ENCODE measurements around the gene RP2.
A peak's percentile ranks its signal among the peaks of the same experiment; 100 is the strongest.

The RP2 gene

DNA sequence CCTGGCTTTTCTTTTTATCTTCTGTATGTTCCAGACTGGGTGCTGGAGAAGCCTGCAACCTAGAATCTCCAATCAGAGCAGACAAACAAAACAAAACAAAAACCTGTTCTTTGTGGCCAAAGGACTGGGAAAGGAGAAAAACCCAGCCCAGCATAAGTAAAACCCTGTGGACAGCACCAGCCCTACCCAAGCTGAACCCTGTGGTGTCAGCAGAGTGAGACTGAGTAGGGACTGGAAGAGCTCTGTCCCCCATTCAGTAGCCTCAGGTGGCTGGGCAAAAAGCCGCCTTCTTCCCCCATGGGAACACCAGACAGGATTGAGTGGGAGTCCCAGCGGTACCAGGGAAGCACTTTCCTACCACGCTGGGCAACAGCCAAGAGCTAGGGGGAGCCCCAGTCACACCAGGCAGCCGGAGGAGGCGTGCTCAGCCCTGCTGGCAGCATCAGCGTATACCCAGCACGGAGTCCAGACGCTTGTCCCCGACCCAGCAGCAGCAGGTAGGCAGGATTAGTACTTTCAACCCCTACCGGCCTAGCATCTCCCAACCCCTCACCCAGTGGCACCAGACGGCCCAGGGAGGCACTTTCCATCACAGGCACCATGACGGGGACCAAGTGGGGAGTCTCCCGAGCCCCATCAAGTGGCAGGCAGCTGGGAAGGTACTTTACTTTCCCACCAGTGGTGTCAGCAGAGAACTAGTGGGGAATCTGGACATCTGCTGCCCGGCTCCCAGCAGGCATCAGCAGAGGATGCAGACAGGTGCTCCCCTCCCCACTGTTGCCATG is 66.8 kb downstream of the RP2 start:
- FAIRE-seq (peak; percentile 88), DNase-seq (ENCODE audit: insufficient read length) (peak; percentile 31)
- TF ChIP-seq POLR2AphosphoS5 (IDR thresholded peaks at IDR 0.05; ENCODE audit: low read depth, low read length) (no peak), TAF1 (IDR thresholded peaks at IDR 0.05; ENCODE audit: borderline replicate concordance, low read depth, low read length) (no peak)

GRCh38 chrX:46904626-46905025 is 67.8 kb downstream of the RP2 start:
- DNase-seq (ENCODE audit: insufficient read length), result no peak
- TF ChIP-seq POLR2AphosphoS5 (IDR thresholded peaks at IDR 0.05; ENCODE audit: low read depth, low read length), result no peak
- no peak for TF ChIP-seq POLR2A (IDR thresholded peaks at IDR 0.05; ENCODE audit: low read depth, low read length)
- no peak for TF ChIP-seq TAF1 (IDR thresholded peaks at IDR 0.05; ENCODE audit: borderline replicate concordance, low read depth, low read length)
- no peak for FAIRE-seq

- no peak for TF ChIP-seq TAF1 (IDR thresholded peaks at IDR 0.05; ENCODE audit: borderline replicate concordance, low read depth, low read length)
- TF ChIP-seq POLR2A (IDR thresholded peaks at IDR 0.05; ENCODE audit: low read depth, low read length), result no peak
- TF ChIP-seq POLR2AphosphoS5 (IDR thresholded peaks at IDR 0.05; ENCODE audit: low read depth, low read length), result no peak
- no peak for DNase-seq (ENCODE audit: insufficient read length)
- no peak for FAIRE-seq
Observed at GRCh38 chrX:46910415-46910814, 73.6 kb downstream of the RP2 start.

DNA sequence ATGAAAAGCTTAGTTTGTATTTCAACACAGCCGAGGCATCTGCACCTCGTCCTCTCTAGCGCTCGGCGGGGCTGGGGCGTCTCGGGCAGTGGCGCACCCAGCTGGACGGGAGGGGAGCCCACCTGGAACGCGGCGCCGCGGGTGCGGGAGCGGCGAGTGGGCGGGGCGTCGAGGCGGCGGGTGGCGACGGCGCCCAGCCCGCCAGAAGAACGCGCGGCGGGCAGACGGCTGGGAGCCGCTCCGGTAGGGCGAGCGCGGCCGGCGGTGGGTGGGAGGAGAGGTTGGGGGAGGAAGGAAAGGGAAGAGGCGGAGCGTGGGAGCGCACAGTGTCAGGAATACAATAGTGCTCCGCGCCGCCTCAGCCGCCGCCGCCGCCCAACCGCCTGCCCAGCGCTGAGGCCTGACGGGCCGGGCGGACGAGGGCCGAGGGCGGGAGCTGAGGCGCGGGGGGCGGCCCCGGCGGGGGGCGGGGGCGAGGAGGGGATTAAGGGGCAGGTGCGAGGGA is 75.3 kb downstream of the RP2 start, which contains the start of gene JADE3:
JADE3 (plus strand) TSS at position 324 of the 505 bp plus-strand sequence. CDS start 72,474 bp downstream, outside the sequence.
- DNase-seq (ENCODE audit: insufficient read length) (peak; percentile 31), FAIRE-seq (no peak)
- TF ChIP-seq TAF1 (IDR thresholded peaks at IDR 0.05; ENCODE audit: borderline replicate concordance, low read depth, low read length) (no peak), POLR2A (IDR thresholded peaks at IDR 0.05; ENCODE audit: low read depth, low read length) (no peak), POLR2AphosphoS5 (IDR thresholded peaks at IDR 0.05; ENCODE audit: low read depth, low read length) (no peak)

DNA sequence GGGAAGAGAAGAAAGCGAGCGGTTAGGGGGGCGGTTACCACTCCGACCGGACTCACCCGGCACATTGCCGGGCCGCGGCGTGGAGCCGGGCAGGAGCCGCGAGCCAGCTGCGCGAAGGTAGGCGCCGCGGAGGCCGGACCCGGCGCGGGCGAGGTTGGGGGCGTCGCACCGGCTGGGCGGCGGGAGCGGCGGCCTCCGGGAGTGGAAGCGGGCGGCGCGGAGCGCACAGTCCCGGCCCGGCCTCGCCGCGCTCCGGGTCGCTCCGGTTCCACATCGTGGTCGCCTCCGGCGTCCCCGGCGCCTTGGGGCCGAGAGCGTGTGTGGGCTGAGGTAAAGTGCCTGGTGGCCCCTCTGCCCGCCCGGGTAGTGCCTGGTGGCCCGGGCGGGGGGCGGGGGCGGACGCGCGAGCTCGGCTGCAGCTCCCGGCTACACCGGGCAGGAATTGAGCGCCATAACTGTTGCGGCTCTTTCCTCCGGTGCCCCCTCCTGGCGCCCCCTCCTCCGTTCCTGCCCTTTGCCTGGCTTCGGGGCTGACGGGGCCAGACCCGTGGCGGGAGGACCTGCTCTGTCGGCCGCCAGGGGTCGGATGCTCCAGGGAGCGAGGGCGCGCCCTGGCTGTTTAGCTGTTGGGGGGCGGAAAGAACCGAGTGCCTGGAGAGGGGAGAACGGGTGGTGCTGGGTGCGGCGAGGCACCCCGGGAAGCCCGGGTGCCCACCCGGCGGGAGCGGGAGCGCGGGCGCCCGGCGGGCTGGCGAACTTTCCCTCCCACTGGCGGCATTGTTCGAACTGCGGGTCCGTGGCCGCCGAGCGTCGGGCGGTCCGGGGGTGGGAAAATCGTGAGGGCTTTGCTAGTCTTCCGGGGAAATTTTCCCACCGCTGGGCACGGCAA is 76.0 kb downstream of the RP2 start:
- FAIRE-seq (no peak), DNase-seq (ENCODE audit: insufficient read length) (peak; percentile 43)

GRCh38 chrX:46913667-46914066 is 76.8 kb downstream of the RP2 start:
- DNase-seq (ENCODE audit: insufficient read length) (no peak), FAIRE-seq (no peak)
- TF ChIP-seq TAF1 (IDR thresholded peaks at IDR 0.05; ENCODE audit: borderline replicate concordance, low read depth, low read length), result no peak
- no peak for TF ChIP-seq POLR2AphosphoS5 (IDR thresholded peaks at IDR 0.05; ENCODE audit: low read depth, low read length)
- no peak for TF ChIP-seq POLR2A (IDR thresholded peaks at IDR 0.05; ENCODE audit: low read depth, low read length)

More for the DNA sequence above, 76.0 kb downstream of the RP2 start:
- TF ChIP-seq POLR2AphosphoS5 (IDR thresholded peaks at IDR 0.05; ENCODE audit: low read depth, low read length) (no peak), POLR2A (IDR thresholded peaks at IDR 0.05; ENCODE audit: low read depth, low read length) (no peak), TAF1 (IDR thresholded peaks at IDR 0.05; ENCODE audit: borderline replicate concordance, low read depth, low read length) (no peak)

DNA sequence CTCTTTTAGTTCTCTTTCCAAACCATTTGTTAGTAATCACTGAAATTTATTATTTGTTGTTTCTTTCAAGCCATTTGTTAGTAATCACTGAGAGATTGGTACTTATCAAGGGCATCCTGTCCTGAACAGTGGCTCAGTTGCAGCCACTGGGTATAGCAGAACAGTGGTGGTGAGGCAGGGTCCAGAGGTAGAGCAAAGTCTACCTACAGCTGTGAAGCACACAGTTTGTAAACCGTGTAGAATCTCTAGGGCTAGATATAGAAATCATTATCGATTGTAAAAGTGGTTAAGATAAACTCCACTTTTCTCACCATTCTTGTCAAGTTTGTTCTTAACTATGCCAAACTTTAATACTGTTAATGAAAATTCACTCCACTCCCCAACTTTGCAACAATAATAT is 79.4 kb downstream of the RP2 start:
- DNase-seq (ENCODE audit: insufficient read length) (no peak), FAIRE-seq (no peak)
- TF ChIP-seq POLR2A (IDR thresholded peaks at IDR 0.05; ENCODE audit: low read depth, low read length), result no peak
- TF ChIP-seq POLR2AphosphoS5 (IDR thresholded peaks at IDR 0.05; ENCODE audit: low read depth, low read length), result no peak
- no peak for TF ChIP-seq TAF1 (IDR thresholded peaks at IDR 0.05; ENCODE audit: borderline replicate concordance, low read depth, low read length)

GRCh38 chrX:46917622-46918021 is 80.8 kb downstream of the RP2 start:
- DNase-seq (ENCODE audit: insufficient read length), result no peak
- no peak for FAIRE-seq
- TF ChIP-seq POLR2A (IDR thresholded peaks at IDR 0.05; ENCODE audit: low read depth, low read length), result no peak
- TF ChIP-seq POLR2AphosphoS5 (IDR thresholded peaks at IDR 0.05; ENCODE audit: low read depth, low read length), result no peak
- no peak for TF ChIP-seq TAF1 (IDR thresholded peaks at IDR 0.05; ENCODE audit: borderline replicate concordance, low read depth, low read length)

- FAIRE-seq, result no peak
- TF ChIP-seq TAF1 (IDR thresholded peaks at IDR 0.05; ENCODE audit: borderline replicate concordance, low read depth, low read length) (no peak), POLR2AphosphoS5 (IDR thresholded peaks at IDR 0.05; ENCODE audit: low read depth, low read length) (no peak), POLR2A (IDR thresholded peaks at IDR 0.05; ENCODE audit: low read depth, low read length) (no peak)
- no peak for DNase-seq (ENCODE audit: insufficient read length)
Observed at GRCh38 chrX:46918434-46918833, 81.6 kb downstream of the RP2 start.

- TF ChIP-seq TAF1 (IDR thresholded peaks at IDR 0.05; ENCODE audit: borderline replicate concordance, low read depth, low read length), result no peak
- no peak for TF ChIP-seq POLR2A (IDR thresholded peaks at IDR 0.05; ENCODE audit: low read depth, low read length)
- no peak for TF ChIP-seq POLR2AphosphoS5 (IDR thresholded peaks at IDR 0.05; ENCODE audit: low read depth, low read length)
- DNase-seq (ENCODE audit: insufficient read length) (no peak), FAIRE-seq (no peak)
Observed at GRCh38 chrX:46920235-46920634, 83.4 kb downstream of the RP2 start.

GRCh38 chrX:46922611-46923010 is 85.8 kb downstream of the RP2 start:
- FAIRE-seq (no peak), DNase-seq (ENCODE audit: insufficient read length) (no peak)
- TF ChIP-seq TAF1 (IDR thresholded peaks at IDR 0.05; ENCODE audit: borderline replicate concordance, low read depth, low read length) (no peak), POLR2AphosphoS5 (IDR thresholded peaks at IDR 0.05; ENCODE audit: low read depth, low read length) (no peak), POLR2A (IDR thresholded peaks at IDR 0.05; ENCODE audit: low read depth, low read length) (no peak)
